Measurements from ENCODE around the gene CREB3L1. TPM values are rescaled to one million over a fixed set of nuclear protein-coding genes. Genes with fewer than 3 reads are reported as not detected.

The CREB3L1 gene
- total and polyA plus RNA-seq, 2 of the 13 experiments (the other 11 are each of a cell fraction or from before 2014, with no cell fraction given), result not detected

DNA sequence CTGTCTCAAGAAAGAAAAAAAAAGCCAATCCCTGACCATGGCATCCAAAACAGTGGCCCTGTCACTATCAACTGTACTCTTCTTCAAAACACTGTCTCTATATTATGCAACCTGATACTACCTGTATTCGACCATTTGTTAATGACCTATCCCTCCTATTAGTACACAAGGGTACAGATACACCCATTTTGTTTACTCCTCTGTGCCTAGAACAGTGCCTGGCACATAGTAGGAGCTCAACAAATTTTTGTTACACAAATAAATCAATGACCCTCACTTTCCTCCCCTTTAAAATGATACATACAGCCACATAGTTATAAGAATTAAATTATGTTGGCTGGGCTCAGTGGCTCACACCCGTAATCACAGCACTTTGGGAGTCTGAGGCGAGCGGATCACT lies 13.4 kb upstream of the CREB3L1 start:
- ATAC-seq, result no peak
- Histone ChIP-seq H3K9me3 (ENCODE audit: low read length) (no peaks in the 10 kb centered on the region), H3K4me2 (ENCODE audit: low read depth, low read length) (no peak overlapping the region), H4K20me1 (ENCODE audit: insufficient read depth, low read length) (no peaks in the 10 kb centered on the region), H3K27me3 (ENCODE audit: control insufficient read depth in 1 of 2, insufficient read depth in 2 of 2, low read length in 2 of 2) (peaks cover 0 to 22% of the 10 kb centered on the region in 2 experiments; a peak in 2 of 5 replicates), H3K27ac (ENCODE audit: extremely low read length, insufficient read depth, low read length) (no peak overlapping the region), H3K9ac (ENCODE audit: insufficient read depth, low read depth, low read length) (no peak overlapping the region), H3K36me3 (replicated peaks in 1 of 2; ENCODE audit: control insufficient read depth in 1 of 2, insufficient read depth in 2 of 2, low read length in 2 of 2) (no peaks in the 10 kb centered on the region), H3K79me2 (ENCODE audit: insufficient read depth, low read length) (no peaks in the 10 kb centered on the region), H3K4me3 (replicated peaks in 1 of 3; ENCODE audit: insufficient read depth in 1 of 3, low read depth in 2 of 3, low read length in 3 of 3) (no peak overlapping the region), H3K4me1 (ENCODE audit: insufficient read depth, low read length) (no peaks in the 10 kb centered on the region), H2AFZ (ENCODE audit: low read length) (no peak overlapping the region)
- BruUV-seq (replicated peaks), result no TSS peak
- FAIRE-seq, result no peak
- WGBS (ENCODE audit: low lambda C conversion rate), result 64% methylated on average over 4 of the region's 4 CpGs
- CTCF ChIA-PET (ENCODE audit: low intra/inter-chr PET ratio, low total read pairs), result no interaction called here
- DNase-seq (ENCODE audit: low spot score), result no peak
- POLR2A ChIA-PET, result no interaction called here
- intact Hi-C loops (cut with micrococcal nuclease; ENCODE audit: unreplicated experiment) (no loop called here), in situ Hi-C loops (cut with HindIII; ENCODE audit: extremely low pct_ligation_motif_present, low pct_unique_long_range_greater_than_20kb) (no loop called here)
- TF ChIP-seq JUNB (CRISPR knock-in tag; IDR thresholded peaks at IDR 0.05; ENCODE audit: borderline replicate concordance) (no peak), NR2F1 (CRISPR knock-in tag; IDR thresholded peaks at IDR 0.05) (no peak), PRMT3 (CRISPR knock-in tag; IDR thresholded peaks at IDR 0.05; ENCODE audit: borderline replicate concordance, low read depth) (no peak), SRSF1 (optimal IDR thresholded peaks at IDR 0.05; ENCODE audit: low read depth, low read length) (no peak), ZKSCAN8 (CRISPR knock-in tag; IDR thresholded peaks at IDR 0.05; ENCODE audit: borderline replicate concordance) (no peak), HNRNPK (IDR thresholded peaks at IDR 0.05; ENCODE audit: low read depth, low read length, poor library complexity, severe bottlenecking) (no peak), FOXJ3 (CRISPR knock-in tag; IDR thresholded peaks at IDR 0.05; ENCODE audit: borderline replicate concordance) (no peak), ZNF619 (CRISPR knock-in tag; IDR thresholded peaks at IDR 0.05) (no peak), ATF7 (IDR thresholded peaks at IDR 0.05) (no peak), ATF7 (CRISPR knock-in tag; IDR thresholded peaks at IDR 0.05) (no peak), ZFP90 (CRISPR knock-in tag; IDR thresholded peaks at IDR 0.05; ENCODE audit: borderline replicate concordance) (no peak)
- TF ChIP-seq, protein P1, sequence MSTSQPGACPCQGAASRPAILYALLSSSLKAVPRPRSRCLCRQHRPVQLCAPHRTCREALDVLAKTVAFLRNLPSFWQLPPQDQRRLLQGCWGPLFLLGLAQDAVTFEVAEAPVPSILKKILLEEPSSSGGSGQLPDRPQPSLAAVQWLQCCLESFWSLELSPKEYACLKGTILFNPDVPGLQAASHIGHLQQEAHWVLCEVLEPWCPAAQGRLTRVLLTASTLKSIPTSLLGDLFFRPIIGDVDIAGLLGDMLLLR (CRISPR knock-in tag; IDR thresholded peaks at IDR 0.05), result no peak
- TF ChIP-seq, protein P2, sequence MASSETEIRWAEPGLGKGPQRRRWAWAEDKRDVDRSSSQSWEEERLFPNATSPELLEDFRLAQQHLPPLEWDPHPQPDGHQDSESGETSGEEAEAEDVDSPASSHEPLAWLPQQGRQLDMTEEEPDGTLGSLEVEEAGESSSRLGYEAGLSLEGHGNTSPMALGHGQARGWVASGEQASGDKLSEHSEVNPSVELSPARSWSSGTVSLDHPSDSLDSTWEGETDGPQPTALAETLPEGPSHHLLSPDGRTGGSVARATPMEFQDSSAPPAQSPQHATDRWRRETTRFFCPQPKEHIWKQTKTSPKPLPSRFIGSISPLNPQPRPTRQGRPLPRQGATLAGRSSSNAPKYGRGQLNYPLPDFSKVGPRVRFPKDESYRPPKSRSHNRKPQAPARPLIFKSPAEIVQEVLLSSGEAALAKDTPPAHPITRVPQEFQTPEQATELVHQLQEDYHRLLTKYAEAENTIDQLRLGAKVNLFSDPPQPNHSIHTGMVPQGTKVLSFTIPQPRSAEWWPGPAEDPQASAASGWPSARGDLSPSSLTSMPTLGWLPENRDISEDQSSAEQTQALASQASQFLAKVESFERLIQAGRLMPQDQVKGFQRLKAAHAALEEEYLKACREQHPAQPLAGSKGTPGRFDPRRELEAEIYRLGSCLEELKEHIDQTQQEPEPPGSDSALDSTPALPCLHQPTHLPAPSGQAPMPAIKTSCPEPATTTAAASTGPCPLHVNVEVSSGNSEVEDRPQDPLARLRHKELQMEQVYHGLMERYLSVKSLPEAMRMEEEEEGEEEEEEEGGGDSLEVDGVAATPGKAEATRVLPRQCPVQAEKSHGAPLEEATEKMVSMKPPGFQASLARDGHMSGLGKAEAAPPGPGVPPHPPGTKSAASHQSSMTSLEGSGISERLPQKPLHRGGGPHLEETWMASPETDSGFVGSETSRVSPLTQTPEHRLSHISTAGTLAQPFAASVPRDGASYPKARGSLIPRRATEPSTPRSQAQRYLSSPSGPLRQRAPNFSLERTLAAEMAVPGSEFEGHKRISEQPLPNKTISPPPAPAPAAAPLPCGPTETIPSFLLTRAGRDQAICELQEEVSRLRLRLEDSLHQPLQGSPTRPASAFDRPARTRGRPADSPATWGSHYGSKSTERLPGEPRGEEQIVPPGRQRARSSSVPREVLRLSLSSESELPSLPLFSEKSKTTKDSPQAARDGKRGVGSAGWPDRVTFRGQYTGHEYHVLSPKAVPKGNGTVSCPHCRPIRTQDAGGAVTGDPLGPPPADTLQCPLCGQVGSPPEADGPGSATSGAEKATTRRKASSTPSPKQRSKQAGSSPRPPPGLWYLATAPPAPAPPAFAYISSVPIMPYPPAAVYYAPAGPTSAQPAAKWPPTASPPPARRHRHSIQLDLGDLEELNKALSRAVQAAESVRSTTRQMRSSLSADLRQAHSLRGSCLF (CRISPR knock-in tag; IDR thresholded peaks at IDR 0.05; ENCODE audit: borderline replicate concordance), result no peak
- TF ChIP-seq, protein P3, sequence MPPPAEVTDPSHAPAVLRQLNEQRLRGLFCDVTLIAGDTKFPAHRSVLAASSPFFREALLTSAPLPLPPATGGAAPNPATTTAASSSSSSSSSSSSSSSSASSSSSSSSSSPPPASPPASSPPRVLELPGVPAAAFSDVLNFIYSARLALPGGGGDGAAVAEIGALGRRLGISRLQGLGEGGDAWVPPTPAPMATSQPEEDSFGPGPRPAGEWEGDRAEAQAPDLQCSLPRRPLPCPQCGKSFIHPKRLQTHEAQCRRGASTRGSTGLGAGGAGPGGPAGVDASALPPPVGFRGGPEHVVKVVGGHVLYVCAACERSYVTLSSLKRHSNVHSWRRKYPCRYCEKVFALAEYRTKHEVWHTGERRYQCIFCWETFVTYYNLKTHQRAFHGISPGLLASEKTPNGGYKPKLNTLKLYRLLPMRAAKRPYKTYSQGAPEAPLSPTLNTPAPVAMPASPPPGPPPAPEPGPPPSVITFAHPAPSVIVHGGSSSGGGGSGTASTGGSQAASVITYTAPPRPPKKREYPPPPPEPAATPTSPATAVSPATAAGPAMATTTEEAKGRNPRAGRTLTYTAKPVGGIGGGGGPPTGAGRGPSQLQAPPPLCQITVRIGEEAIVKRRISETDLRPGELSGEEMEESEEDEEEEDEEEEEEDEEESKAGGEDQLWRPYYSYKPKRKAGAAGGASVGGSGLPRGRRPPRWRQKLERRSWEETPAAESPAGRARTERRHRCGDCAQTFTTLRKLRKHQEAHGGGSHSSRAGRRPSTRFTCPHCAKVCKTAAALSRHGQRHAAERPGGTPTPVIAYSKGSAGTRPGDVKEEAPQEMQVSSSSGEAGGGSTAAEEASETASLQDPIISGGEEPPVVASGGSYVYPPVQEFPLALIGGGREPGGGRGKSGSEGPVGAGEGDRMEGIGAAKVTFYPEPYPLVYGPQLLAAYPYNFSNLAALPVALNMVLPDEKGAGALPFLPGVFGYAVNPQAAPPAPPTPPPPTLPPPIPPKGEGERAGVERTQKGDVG (CRISPR knock-in tag; IDR thresholded peaks at IDR 0.05; ENCODE audit: borderline replicate concordance), result no peak
